Breast epithelium (tissue), 4 donors: ENCODE results near the gene PMS1. TPM values are rescaled to one million over a fixed set of nuclear protein-coding genes. Genes with fewer than 3 reads are reported as not detected.

ENCODE experiments used
- DNase-seq, 2 donors: peaks; one replicate each; pipeline ENCODE4 v3.0.0-alpha.2; 2019; ENCODE audit warnings: low spot score in 2 of 2
- H3K27ac ChIP-seq, 2 donors: fragments of 200-600 bp; sonication (generic) in 1 of 2; one replicate each; pipeline ENCODE4 v1.5.1; 2016 to 2019; ENCODE audit warnings: mild to moderate bottlenecking in 1 of 2
- H3K27me3 ChIP-seq, 2 donors: fragments of 200-600 bp; sonication (generic) in 1 of 2; one replicate each; pipeline versions ENCODE4 v1.5.1 to v1.6.0; 2017 to 2019; ENCODE audit warnings: control low read depth in 1 of 2, mild to moderate bottlenecking in 1 of 2
- H3K36me3 ChIP-seq: fragments of 200-600 bp; one replicate; pipeline ENCODE4 v1.5.1; 2019
- H3K4me1 ChIP-seq, 2 donors: fragments of 200-600 bp; sonication (generic); one replicate each; pipeline ENCODE4 v1.5.1; 2016 to 2019; ENCODE audit warnings: control low read depth in 1 of 2
- H3K4me3 ChIP-seq, 3 donors: fragments of 200-600 bp; sonication (generic); 1 replicate in 2 of 3; 2 replicates in 1 of 3; pipeline ENCODE4 v1.5.1; 2016 to 2019; ENCODE audit warnings: mild to moderate bottlenecking in 3 of 3, moderate library complexity in 2 of 3
- H3K9me3 ChIP-seq, 2 donors: fragments of 200-600 bp; sonication (generic) in 1 of 2; one replicate each; pipeline ENCODE4 v1.5.1; 2016 to 2019; ENCODE audit warnings: control low read depth in 1 of 2
- CTCF ChIP-seq, 3 donors: fragments of 450-650 bp; IDR thresholded peaks; one replicate each; pipeline ENCODE4 v1.5.1; 2016 to 2017; ENCODE audit warnings: antibody characterized with exemption in 3 of 3, mild to moderate bottlenecking in 3 of 3, moderate library complexity in 3 of 3
- POLR2A ChIP-seq: fragments of 450-650 bp; IDR thresholded peaks from one replicate; pipeline ENCODE4 v1.6.1; 2016; ENCODE audit warnings: antibody characterized with exemption, mild to moderate bottlenecking, moderate library complexity
- POLR2AphosphoS5 ChIP-seq, 3 donors: sonication (generic); formaldehyde crosslinking; IDR thresholded peaks; one replicate each; pipeline ENCODE4 v1.6.1; 2017; ENCODE audit warnings: antibody characterized with exemption in 3 of 3
- intact Hi-C: fragments of 100-400 bp; cut with DNase I; formaldehyde crosslinking; loops from one replicate; pipeline ENCODE4 v1.15.1; 2023; ENCODE audit warnings: low total_unique reads
- total RNA-seq, 3 donors: library from RNA; depleted of rRNA; stranded (reverse); fragments of >200 nt; gene quantifications; one replicate each; pipeline ENCODE4 v1.1.0, GENCODE V29; 2016

The PMS1 gene
- total RNA-seq, 3 donors from 2014 or later: 18.1 to 29.1 (median 21.0) TPM

GRCh38 chr2:189835855-189836558 is 51.8 kb downstream of the PMS1 start:
- TF ChIP-seq POLR2AphosphoS5 (IDR thresholded peaks at IDR 0.05) (no peak), CTCF (IDR thresholded peaks at IDR 0.05) (no peak), POLR2A (no peak)
- no peak for DNase-seq
- no peaks in the 10 kb centered on the region for H3K9me3 ChIP-seq
- H3K4me1 ChIP-seq: no peaks in the 10 kb centered on the region
- no peak overlapping the region for H3K4me3 ChIP-seq
- H3K27ac ChIP-seq: no peak overlapping the region
- H3K27me3 ChIP-seq: no peaks in the 10 kb centered on the region
- intact Hi-C loops: no loop called here
- H3K36me3 ChIP-seq: no peaks in the 10 kb centered on the region

- H3K36me3 ChIP-seq: no peaks in the 10 kb centered on the region
- intact Hi-C loops: no loop called here
- no peaks in the 10 kb centered on the region for H3K4me1 ChIP-seq
- H3K9me3 ChIP-seq: no peaks in the 10 kb centered on the region
- no peak overlapping the region for H3K4me3 ChIP-seq
- no peak for TF ChIP-seq CTCF (IDR thresholded peaks at IDR 0.05)
- TF ChIP-seq POLR2AphosphoS5 (IDR thresholded peaks at IDR 0.05): no peak
- TF ChIP-seq POLR2A: no peak
- no peak for DNase-seq
- H3K27me3 ChIP-seq: no peaks in the 10 kb centered on the region
- no peak overlapping the region for H3K27ac ChIP-seq
Observed at GRCh38 chr2:189836644-189837043, 52.4 kb downstream of the PMS1 start.

GRCh38 chr2:189837326-189837725 is 53.1 kb downstream of the PMS1 start:
- no peak for DNase-seq
- Histone ChIP-seq H3K27me3 (no peaks in the 10 kb centered on the region), H3K9me3 (no peaks in the 10 kb centered on the region), H3K36me3 (no peaks in the 10 kb centered on the region), H3K27ac (no peak overlapping the region), H3K4me3 (no peak overlapping the region), H3K4me1 (no peaks in the 10 kb centered on the region)
- intact Hi-C loops: no loop called here
- TF ChIP-seq POLR2AphosphoS5 (IDR thresholded peaks at IDR 0.05): no peak
- no peak for TF ChIP-seq CTCF (IDR thresholded peaks at IDR 0.05)
- no peak for TF ChIP-seq POLR2A

- intact Hi-C loops: no loop called here
- no peaks in the 10 kb centered on the region for H3K27me3 ChIP-seq
- H3K4me3 ChIP-seq: no peak overlapping the region
- H3K9me3 ChIP-seq: no peaks in the 10 kb centered on the region
- no peak overlapping the region for H3K27ac ChIP-seq
- H3K4me1 ChIP-seq: no peaks in the 10 kb centered on the region
- no peak for DNase-seq
- TF ChIP-seq POLR2A (no peak), CTCF (IDR thresholded peaks at IDR 0.05) (no peak), POLR2AphosphoS5 (IDR thresholded peaks at IDR 0.05) (no peak)
- H3K36me3 ChIP-seq: no peaks in the 10 kb centered on the region
Observed at GRCh38 chr2:189841019-189841418, 56.8 kb downstream of the PMS1 start.

- Histone ChIP-seq H3K27me3 (no peaks in the 10 kb centered on the region), H3K4me3 (no peak overlapping the region)
Observed at GRCh38 chr2:189848276-189848675, 64.0 kb downstream of the PMS1 start.

More at GRCh38 chr2:189848276-189848675, 64.0 kb downstream of the PMS1 start:
- intact Hi-C loops: no loop called here
- TF ChIP-seq CTCF (IDR thresholded peaks at IDR 0.05) (no peak), POLR2AphosphoS5 (IDR thresholded peaks at IDR 0.05) (no peak), POLR2A (no peak)
- H3K36me3 ChIP-seq: peaks cover 3% of the 10 kb centered on the region
- no peaks in the 10 kb centered on the region for H3K9me3 ChIP-seq
- DNase-seq: no peak
- no peaks in the 10 kb centered on the region for H3K4me1 ChIP-seq
- H3K27ac ChIP-seq: no peak overlapping the region
